A549 (cell line): ENCODE data around the gene CTNND2.

Experiments used
- EHF ChIP-seq: fragments of 250-450 bp; sonication (Bioruptor Pico); IDR thresholded peaks from 2 replicates; pipeline ENCODE4 v1.5.0; 2020; ENCODE audit warnings: mild to moderate bottlenecking
- ESRRA ChIP-seq: fragments of 150-350 bp; IDR thresholded peaks from 2 replicates; pipeline ENCODE4 v1.6.1; 2014; ENCODE audit warnings: mild to moderate bottlenecking, low read length, borderline replicate concordance
- HDAC2 ChIP-seq: fragments of 200-600 bp; sonication (generic); IDR thresholded peaks from 2 replicates; pipeline ENCODE4 v1.6.1; 2016
- HOXB13 ChIP-seq: fragments of 250-450 bp; sonication (Bioruptor Pico); IDR thresholded peaks from 2 replicates; pipeline ENCODE4 v1.5.0; 2020; ENCODE audit warnings: low read depth, mild to moderate bottlenecking, moderate library complexity
- HOXB5 ChIP-seq: fragments of 250-450 bp; sonication (Bioruptor Pico); IDR thresholded peaks from 2 replicates; pipeline ENCODE4 v1.5.0; 2020; ENCODE audit warnings: mild to moderate bottlenecking, moderate library complexity
- MYC ChIP-seq: IDR thresholded peaks from 2 replicates; pipeline ENCODE4 v1.6.1; 2012; ENCODE audit warnings: mild to moderate bottlenecking, inconsistent platforms, low read length, improper control_type of control experiment, borderline replicate concordance
- POLR2AphosphoS2 ChIP-seq: conservative IDR thresholded peaks from 2 replicates; pipeline ENCODE4 v1.6.1; 2012; ENCODE audit warnings: low read length, improper control_type of control experiment, inconsistent platforms
- RARB ChIP-seq: fragments of 250-450 bp; sonication (Bioruptor Pico); IDR thresholded peaks from 2 replicates; pipeline ENCODE4 v1.8.0; 2021; ENCODE audit warnings: mild to moderate bottlenecking, moderate library complexity
- REST ChIP-seq: fragments of 200-600 bp; sonication (generic); IDR thresholded peaks from 2 replicates; pipeline ENCODE4 v1.6.1; 2016; ENCODE audit warnings: antibody characterized with exemption, mild to moderate bottlenecking, moderate library complexity
- RFX5 ChIP-seq: fragments of 450-650 bp; IDR thresholded peaks from 2 replicates; pipeline ENCODE4 v1.7.1; 2014; ENCODE audit warnings: antibody characterized with exemption, mild to moderate bottlenecking, moderate library complexity
- USF2 ChIP-seq: fragments of 450-650 bp; IDR thresholded peaks from 2 replicates; pipeline ENCODE4 v1.6.1; 2014; ENCODE audit warnings: antibody characterized with exemption
- ZSCAN20 ChIP-seq: fragments of 250-450 bp; sonication (Bioruptor Pico); IDR thresholded peaks from 2 replicates; pipeline ENCODE4 v1.8.0; 2022; ENCODE audit warnings: mild to moderate bottlenecking, moderate library complexity
- TF ChIP-seq, protein P1 (sequence below): fragments of >200 bp; sonication (Bioruptor Twin); formaldehyde crosslinking; IDR thresholded peaks from 3 replicates; pipeline ENCODE4 v1.5.1; 2016

- TF ChIP-seq, protein P1, sequence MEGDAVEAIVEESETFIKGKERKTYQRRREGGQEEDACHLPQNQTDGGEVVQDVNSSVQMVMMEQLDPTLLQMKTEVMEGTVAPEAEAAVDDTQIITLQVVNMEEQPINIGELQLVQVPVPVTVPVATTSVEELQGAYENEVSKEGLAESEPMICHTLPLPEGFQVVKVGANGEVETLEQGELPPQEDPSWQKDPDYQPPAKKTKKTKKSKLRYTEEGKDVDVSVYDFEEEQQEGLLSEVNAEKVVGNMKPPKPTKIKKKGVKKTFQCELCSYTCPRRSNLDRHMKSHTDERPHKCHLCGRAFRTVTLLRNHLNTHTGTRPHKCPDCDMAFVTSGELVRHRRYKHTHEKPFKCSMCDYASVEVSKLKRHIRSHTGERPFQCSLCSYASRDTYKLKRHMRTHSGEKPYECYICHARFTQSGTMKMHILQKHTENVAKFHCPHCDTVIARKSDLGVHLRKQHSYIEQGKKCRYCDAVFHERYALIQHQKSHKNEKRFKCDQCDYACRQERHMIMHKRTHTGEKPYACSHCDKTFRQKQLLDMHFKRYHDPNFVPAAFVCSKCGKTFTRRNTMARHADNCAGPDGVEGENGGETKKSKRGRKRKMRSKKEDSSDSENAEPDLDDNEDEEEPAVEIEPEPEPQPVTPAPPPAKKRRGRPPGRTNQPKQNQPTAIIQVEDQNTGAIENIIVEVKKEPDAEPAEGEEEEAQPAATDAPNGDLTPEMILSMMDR: no peak
- TF ChIP-seq REST (no peak), POLR2AphosphoS2 (no peak), HOXB13 (CRISPR knock-in tag) (no peak), RFX5 (no peak), ESRRA (no peak), USF2 (no peak), HOXB5 (no peak), HDAC2 (no peak), ZSCAN20 (no peak), RARB (CRISPR knock-in tag) (no peak), EHF (CRISPR knock-in tag) (no peak), MYC (no peak)
Observed at GRCh38 chr5:11372191-11372590, 532.1 kb downstream of the CTNND2 start.
